Hematopoietic multipotent progenitor cell treated with erythropoietin and hydrocortisone succinate and interleukin-3 and kit ligand, for 15 days (in vitro differentiated cells): ENCODE data around the gene PRR33.
A peak's percentile ranks its signal among the peaks of the same experiment; 100 is the strongest.
"Not testable (repeated sequence)": the region's sequence is repeated elsewhere in the genome, so short reads cannot be mapped to it uniquely, and the experiment has no call there.

Source experiments
- DNase-seq: peaks from one replicate; pipeline ENCODE4 v3.0.0-alpha.2; 2015; ENCODE audit warnings: low spot score

PRR33 gene

GRCh38 chr11:1891831-1892115 is at the start of gene PRR33:
Gene PRR33 (minus strand): TSS chr11:1891895. CDS start chr11:1890584, 1,311 bp downstream.
- no peak for DNase-seq

- DNase-seq = not testable (repeated sequence)
Measured at GRCh38 chr11:1939788-1940187, 48.1 kb upstream of the PRR33 start.

- DNase-seq = no peak
Measured at GRCh38 chr11:1939006-1939625, 47.4 kb upstream of the PRR33 start.

GRCh38 chr11:1938343-1939005 is 46.8 kb upstream of the PRR33 start:
- no peak for DNase-seq

- no peak for DNase-seq
Measured at GRCh38 chr11:1937616-1938342, 46.1 kb upstream of the PRR33 start.

DNA sequence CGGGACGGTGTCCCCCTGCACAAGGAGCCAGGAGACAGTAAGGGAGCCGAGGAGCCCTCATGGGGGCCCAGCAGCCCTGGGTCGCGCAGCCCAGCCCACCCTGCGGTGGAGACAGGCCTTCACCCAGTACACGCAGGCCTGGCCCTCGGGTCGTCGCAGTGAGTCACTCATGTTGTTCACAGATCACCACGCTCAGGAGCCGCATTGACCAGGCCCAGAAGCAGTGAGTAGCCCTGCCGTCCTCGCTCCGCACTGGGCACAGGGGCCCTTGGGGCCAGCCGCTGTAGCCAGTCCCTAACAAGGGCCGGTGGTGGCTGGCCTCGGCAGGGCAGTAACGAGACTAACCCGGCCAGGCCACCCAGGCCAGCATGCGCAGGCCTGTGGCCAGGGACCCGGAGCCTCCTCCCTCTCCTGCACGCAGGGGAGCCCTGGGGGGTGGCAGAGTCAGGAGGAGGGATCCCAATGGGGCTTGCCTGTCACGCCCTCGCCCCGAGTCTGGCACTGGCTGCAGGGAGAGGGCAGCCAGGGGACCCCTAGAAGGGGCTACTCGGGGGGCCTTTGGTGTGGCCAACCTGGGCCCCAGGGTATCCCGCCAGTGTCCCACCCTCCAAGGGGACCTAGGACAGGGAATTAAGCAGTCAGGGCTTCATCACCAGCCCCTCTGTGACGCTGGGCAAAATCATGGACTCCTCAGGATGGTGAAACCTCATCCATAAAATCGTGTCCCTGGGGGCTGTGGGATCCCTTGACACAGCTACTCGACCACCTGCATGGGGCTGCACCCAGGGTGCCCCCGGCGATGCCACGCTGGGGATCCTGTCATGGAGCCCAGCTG is 45.3 kb upstream of the PRR33 start:
- DNase-seq = no peak

DNA sequence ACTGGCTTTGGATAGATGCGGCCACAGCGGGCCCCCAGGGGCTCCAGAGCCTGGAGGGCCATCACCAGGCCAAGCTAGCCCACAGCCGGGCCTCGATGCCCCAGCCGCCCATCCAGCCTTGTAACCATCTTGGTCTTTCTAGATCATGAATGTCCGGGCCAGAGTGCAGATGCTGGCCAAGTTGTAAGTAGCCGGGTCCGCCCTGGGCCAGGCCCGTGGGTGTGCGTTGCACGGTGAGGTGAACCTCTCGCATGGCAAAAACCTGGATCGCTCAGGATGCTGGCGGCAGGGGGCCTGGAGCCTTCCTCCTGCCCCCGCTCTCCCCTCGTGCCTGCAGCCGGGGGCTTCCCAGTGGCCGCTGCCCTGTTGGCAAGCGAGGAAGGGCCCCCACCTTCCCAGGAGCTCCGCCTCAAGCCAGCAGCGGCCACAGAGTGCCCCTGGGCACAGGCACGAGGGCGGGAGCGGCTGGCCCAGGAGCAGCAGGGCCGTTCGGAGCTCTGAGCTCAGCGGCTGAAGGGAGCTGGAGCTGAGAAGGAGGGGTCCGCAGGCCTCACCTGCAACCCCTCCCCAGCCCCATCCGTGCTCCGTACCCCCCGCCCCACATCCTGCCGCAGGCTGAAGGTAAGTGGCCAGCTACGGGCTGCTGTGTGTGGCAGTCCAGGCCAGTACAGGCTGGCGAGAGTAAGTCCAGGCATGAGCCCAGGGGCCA is 44.5 kb upstream of the PRR33 start:
- DNase-seq = no peak

- no peak for DNase-seq
Measured at GRCh38 chr11:1935156-1936071, 43.7 kb upstream of the PRR33 start.

DNA sequence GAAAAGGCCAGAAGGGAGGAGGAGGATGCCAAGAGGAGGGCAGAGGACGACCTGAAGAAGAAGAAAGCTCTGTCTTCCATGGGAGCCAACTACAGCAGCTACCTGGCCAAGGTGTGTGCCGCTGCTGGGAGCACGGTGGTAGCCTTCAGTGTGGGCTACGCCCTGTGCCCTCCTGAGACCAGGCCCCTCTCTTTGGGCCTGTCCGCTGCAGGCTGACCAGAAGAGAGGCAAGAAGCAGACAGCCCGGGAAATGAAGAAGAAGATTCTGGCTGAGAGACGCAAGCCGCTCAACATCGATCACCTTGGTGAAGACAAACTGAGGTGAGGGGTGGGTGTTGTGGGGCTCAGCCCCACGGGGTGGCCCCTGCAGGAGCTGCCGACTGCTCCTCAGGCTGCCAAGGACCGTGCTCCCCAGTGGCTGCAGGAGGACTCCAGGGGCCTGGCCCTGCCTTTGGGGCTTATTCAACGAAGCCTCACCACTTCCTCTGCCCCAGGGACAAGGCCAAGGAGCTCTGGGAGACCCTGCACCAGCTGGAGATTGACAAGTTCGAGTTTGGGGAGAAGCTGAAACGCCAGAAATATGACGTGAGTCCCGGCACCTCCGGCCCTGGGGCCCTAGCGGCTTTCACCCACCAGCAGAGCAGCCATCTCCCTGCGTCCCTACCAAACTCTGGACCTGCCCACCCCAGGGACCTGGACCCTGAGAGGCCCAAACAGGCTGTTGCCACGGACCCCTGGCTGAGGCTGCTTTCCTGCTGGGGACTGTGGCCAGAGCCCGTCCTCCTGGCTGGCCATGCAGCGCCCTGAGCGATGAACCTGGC is 42.9 kb upstream of the PRR33 start:
- DNase-seq = no peak

GRCh38 chr11:1933416-1934334 is 42.0 kb upstream of the PRR33 start:
- no peak for DNase-seq

- DNase-seq = no peak
Measured at GRCh38 chr11:1932681-1933080, 41.0 kb upstream of the PRR33 start.

GRCh38 chr11:1932105-1932480 is 40.4 kb upstream of the PRR33 start:
- DNase-seq = peak; percentile 79

GRCh38 chr11:1931341-1932104 is 39.8 kb upstream of the PRR33 start:
- DNase-seq = peak; percentile 55

DNA sequence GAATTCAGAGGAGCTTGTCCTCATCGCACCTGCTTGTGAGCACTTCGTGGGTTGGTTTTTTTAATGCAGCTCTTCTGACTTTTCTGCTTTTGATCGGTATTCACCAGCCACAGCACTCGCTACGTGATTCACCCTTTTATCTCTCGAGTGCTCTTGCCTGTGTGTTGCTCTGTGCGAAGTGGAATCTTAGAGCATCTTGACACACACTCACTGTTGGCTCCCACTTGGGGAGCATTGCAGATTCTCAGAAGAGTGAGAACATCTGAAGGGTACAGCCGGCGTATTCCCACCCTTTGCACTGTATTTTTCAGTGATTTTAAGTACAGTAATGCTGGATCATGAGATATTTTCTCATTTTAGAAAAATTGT is 38.8 kb upstream of the PRR33 start:
- peak; percentile 67 for DNase-seq

- no peak for DNase-seq
Measured at GRCh38 chr11:1929621-1930461, 38.1 kb upstream of the PRR33 start.

DNA sequence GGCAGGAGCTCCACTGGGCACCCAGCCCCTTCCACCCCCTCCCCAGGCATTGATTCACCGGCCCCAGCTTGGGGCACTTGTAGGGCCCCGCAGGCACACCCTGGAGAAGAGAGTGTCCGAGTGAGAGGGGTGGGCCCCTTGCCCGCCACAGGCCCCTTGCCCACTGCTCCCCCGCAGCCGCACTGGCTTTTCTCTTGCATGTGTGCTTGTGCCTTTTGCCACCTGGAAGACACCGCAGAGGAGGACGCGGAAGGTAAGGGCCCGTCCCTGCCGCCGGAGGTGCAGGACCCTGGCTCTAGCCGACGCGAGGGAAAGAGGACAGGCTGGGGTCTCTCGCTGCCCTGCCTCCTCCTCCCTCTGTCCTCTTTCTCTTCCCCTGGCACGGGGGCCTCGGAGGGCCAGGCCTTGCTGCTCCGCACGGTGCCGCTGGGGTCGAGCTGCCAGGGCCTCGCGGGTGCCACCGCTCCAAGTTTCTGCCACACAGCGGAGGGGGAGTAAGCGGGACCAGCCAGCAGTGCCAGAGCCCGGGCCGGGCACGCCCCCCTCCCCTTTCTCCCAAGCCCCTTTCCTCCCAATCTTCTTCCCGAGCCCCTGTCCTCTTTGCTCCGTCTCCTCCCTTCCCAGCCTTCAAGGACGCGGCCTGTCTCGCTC is 37.3 kb upstream of the PRR33 start:
- DNase-seq = no peak

- no peak for DNase-seq
Measured at GRCh38 chr11:1928470-1928890, 36.8 kb upstream of the PRR33 start.
